Upper lobe of left lung (tissue), 4 donors: ENCODE data around the gene HUNK.

Source experiments
- CTCF ChIP-seq, 6 experiments: fragments of 450-650 bp in 4 of 6; fragments of 200-600 bp in 2 of 6; sonication (generic) in 2 of 6; IDR thresholded peaks; one replicate each; pipeline ENCODE4 v1.5.1; 2016 to 2019; ENCODE audit warnings: antibody characterized with exemption in 6 of 6
- POLR2A ChIP-seq, 4 donors: fragments of 450-650 bp; IDR thresholded peaks; one replicate each; pipeline ENCODE4 v1.5.1; 2016 to 2017; ENCODE audit warnings: antibody characterized with exemption in 4 of 4, mild to moderate bottlenecking in 2 of 4
- POLR2AphosphoS5 ChIP-seq, 2 donors: sonication (generic); formaldehyde crosslinking; IDR thresholded peaks; one replicate each; pipeline ENCODE4 v1.5.1; 2017; ENCODE audit warnings: antibody characterized with exemption in 2 of 2

GRCh38 chr21:31941694-31942093 lies 68.9 kb downstream of the HUNK start:
- no peak for TF ChIP-seq CTCF (IDR thresholded peaks at IDR 0.05)
- no peak for TF ChIP-seq POLR2A (IDR thresholded peaks at IDR 0.05)
- no peak for TF ChIP-seq POLR2AphosphoS5 (IDR thresholded peaks at IDR 0.05)
